ENCODE measurements around the gene TPRG1.
A peak's percentile ranks its signal among the peaks of the same experiment; 100 is the strongest.

The TPRG1 gene

GRCh38 chr3:189262746-189263145, 91.0 kb downstream of the TPRG1 start:
- Histone ChIP-seq H3K27ac (ENCODE audit: low read depth, low read length, severe bottlenecking) (no peak overlapping the region), H3K36me3 (ENCODE audit: control insufficient read depth, insufficient read depth, low read length) (no peaks in the 10 kb centered on the region), H3K4me1 (ENCODE audit: control insufficient read depth, insufficient read depth, low read length, poor library complexity, severe bottlenecking) (no peaks in the 10 kb centered on the region), H3K9me3 (ENCODE audit: control insufficient read depth, low read length) (no peaks in the 10 kb centered on the region), H3K4me3 (ENCODE audit: extremely low read depth, insufficient read depth, low read length, poor library complexity, severe bottlenecking) (no peak overlapping the region)
- WGBS, 2 experiments (ENCODE audit: insufficient coverage in 2 of 2): 78% methylated on average over 3 of the region's 3 CpGs; no CpG with 5 or more reads in 1 of the 2 experiments

- Histone ChIP-seq H3K9me3 (ENCODE audit: control insufficient read depth, low read length) (no peaks in the 10 kb centered on the region), H3K27ac (ENCODE audit: low read depth, low read length, severe bottlenecking) (no peak overlapping the region), H3K4me3 (ENCODE audit: extremely low read depth, insufficient read depth, low read length, poor library complexity, severe bottlenecking) (no peak overlapping the region), H3K36me3 (ENCODE audit: control insufficient read depth, insufficient read depth, low read length) (no peaks in the 10 kb centered on the region), H3K4me1 (ENCODE audit: control insufficient read depth, insufficient read depth, low read length, poor library complexity, severe bottlenecking) (no peaks in the 10 kb centered on the region)
- WGBS, 2 experiments (ENCODE audit: insufficient coverage in 2 of 2): 79 to 100% methylated on average over 4 of the region's 7 CpGs
Observed at GRCh38 chr3:189267981-189268613, 96.3 kb downstream of the TPRG1 start.

DNA sequence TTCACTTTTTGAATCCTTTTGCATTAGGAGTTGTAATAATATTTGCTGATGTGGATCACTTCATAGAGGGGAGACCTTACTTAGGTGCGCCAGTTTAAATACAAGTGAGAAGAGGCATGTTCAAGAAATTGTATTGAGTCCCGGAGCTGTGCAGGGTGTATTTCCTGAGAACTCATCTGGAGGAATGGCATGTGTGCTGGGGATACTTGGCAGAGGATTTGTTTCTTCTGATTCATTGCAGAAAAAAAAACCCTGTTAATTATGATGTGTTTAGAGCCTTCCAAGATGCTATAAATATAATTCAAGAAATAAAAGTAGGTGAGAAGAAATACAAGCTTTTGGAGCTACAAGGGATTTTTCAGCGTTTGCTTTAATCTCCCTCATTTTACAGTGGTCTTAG, 97.6 kb downstream of the TPRG1 start:
- 93 to 100% methylated on average over 2 of the region's 3 CpGs for WGBS, 2 experiments (ENCODE audit: insufficient coverage in 2 of 2)
- no peaks in the 10 kb centered on the region for H3K4me1 ChIP-seq (ENCODE audit: control insufficient read depth, insufficient read depth, low read length, poor library complexity, severe bottlenecking)
- H3K9me3 ChIP-seq (ENCODE audit: control insufficient read depth, low read length): no peaks in the 10 kb centered on the region
- H3K36me3 ChIP-seq (ENCODE audit: control insufficient read depth, insufficient read depth, low read length): no peaks in the 10 kb centered on the region
- no peak overlapping the region for H3K27ac ChIP-seq (ENCODE audit: low read depth, low read length, severe bottlenecking)
- no peak overlapping the region for H3K4me3 ChIP-seq (ENCODE audit: extremely low read depth, insufficient read depth, low read length, poor library complexity, severe bottlenecking)

DNA sequence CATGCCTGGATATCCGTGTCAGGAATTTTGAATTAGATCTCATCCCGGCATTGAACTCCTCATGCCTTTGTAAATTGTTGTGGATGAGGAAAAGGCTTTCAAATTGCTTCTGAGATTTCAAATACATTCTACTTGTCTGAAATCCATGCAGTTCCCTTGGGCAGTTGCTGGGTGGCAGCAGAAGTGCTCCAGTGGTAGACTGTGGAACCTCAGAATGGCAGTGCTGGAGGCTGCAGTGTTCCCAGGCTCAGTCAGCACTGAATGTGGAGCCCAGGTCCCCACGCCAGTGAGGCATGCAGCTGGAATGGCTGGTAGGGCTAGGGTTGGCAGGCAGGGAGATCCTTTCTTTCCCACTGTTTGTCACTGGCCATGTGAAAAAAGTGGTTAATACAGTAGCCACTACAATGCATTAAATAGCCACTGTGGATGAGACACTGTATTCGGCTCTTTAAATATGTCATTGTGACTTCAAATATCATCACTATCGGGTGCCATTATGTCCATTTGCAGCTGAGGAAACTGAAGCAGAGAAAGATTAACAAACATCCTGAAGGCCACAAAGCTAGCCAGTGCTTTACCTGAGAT, 98.6 kb downstream of the TPRG1 start:
- no peaks in the 10 kb centered on the region for H3K4me1 ChIP-seq (ENCODE audit: control insufficient read depth, insufficient read depth, low read length, poor library complexity, severe bottlenecking)
- no peaks in the 10 kb centered on the region for H3K9me3 ChIP-seq (ENCODE audit: control insufficient read depth, low read length)
- WGBS, 2 experiments (ENCODE audit: insufficient coverage in 2 of 2): 80 to 87% methylated on average over 1 to 4 of the region's 5 CpGs
- no peak overlapping the region for H3K27ac ChIP-seq (ENCODE audit: low read depth, low read length, severe bottlenecking)
- H3K4me3 ChIP-seq (ENCODE audit: extremely low read depth, insufficient read depth, low read length, poor library complexity, severe bottlenecking): no peak overlapping the region
- H3K36me3 ChIP-seq (ENCODE audit: control insufficient read depth, insufficient read depth, low read length): no peaks in the 10 kb centered on the region

DNA sequence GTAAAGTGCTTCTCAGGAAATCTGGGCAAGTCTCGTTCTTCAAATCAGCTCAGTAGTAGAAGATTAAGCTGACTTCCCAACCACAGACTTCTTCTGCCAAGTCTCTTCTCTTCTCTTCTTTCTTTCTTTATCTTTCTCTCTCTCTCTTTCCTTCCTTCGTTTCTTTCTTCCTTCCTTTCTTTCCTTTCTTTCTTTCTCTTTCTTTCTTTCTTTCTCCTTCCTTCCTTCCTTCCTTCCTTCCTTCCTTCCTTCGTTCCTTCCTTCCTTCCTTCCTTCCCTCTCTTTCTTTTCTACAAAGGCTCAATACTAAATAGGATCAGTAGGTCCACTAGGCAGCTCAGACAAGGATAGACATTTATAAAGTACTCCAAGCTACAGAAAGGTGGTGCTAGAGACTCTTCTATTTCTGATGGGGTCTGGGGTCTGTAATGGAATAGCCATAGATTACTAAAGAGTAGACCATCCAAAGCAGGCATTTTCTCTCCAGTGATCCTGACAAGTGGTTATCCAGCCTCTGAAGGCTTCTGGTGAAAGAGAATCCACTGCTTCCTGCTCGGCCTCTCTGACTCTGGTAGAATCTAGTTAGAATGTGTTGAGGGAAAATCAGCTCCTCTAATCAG, 100.8 kb downstream of the TPRG1 start:
- 72 to 88% methylated on average over 2 to 3 of the region's 4 CpGs for WGBS, 2 experiments (ENCODE audit: insufficient coverage in 2 of 2)
- H3K4me3 ChIP-seq (ENCODE audit: extremely low read depth, insufficient read depth, low read length, poor library complexity, severe bottlenecking): no peak overlapping the region
- no peaks in the 10 kb centered on the region for H3K9me3 ChIP-seq (ENCODE audit: control insufficient read depth, low read length)
- no peak overlapping the region for H3K27ac ChIP-seq (ENCODE audit: low read depth, low read length, severe bottlenecking)
- H3K4me1 ChIP-seq (ENCODE audit: control insufficient read depth, insufficient read depth, low read length, poor library complexity, severe bottlenecking): peaks cover 8% of the 10 kb centered on the region
- H3K36me3 ChIP-seq (ENCODE audit: control insufficient read depth, insufficient read depth, low read length): no peaks in the 10 kb centered on the region

- no CpG with 5 or more reads among the region's 1 CpG for WGBS, 2 experiments (ENCODE audit: insufficient coverage in 2 of 2)
- Histone ChIP-seq H3K4me1 (ENCODE audit: control insufficient read depth, insufficient read depth, low read length, poor library complexity, severe bottlenecking) (peaks cover 8% of the 10 kb centered on the region), H3K27ac (ENCODE audit: low read depth, low read length, severe bottlenecking) (no peak overlapping the region), H3K9me3 (ENCODE audit: control insufficient read depth, low read length) (no peaks in the 10 kb centered on the region), H3K4me3 (ENCODE audit: extremely low read depth, insufficient read depth, low read length, poor library complexity, severe bottlenecking) (no peak overlapping the region), H3K36me3 (ENCODE audit: control insufficient read depth, insufficient read depth, low read length) (no peaks in the 10 kb centered on the region)
Observed at GRCh38 chr3:189273736-189274135, 102.0 kb downstream of the TPRG1 start.

- H3K4me1 ChIP-seq (ENCODE audit: control insufficient read depth, insufficient read depth, low read length, poor library complexity, severe bottlenecking): peaks cover 8% of the 10 kb centered on the region
- no peak overlapping the region for H3K4me3 ChIP-seq (ENCODE audit: extremely low read depth, insufficient read depth, low read length, poor library complexity, severe bottlenecking)
- no peaks in the 10 kb centered on the region for H3K9me3 ChIP-seq (ENCODE audit: control insufficient read depth, low read length)
- H3K27ac ChIP-seq (ENCODE audit: low read depth, low read length, severe bottlenecking): no peak overlapping the region
- H3K36me3 ChIP-seq (ENCODE audit: control insufficient read depth, insufficient read depth, low read length): no peaks in the 10 kb centered on the region
- 92 to 93% methylated on average over 2 of the region's 2 CpGs for WGBS, 2 experiments (ENCODE audit: insufficient coverage in 2 of 2)
Observed at GRCh38 chr3:189275182-189275581, 103.4 kb downstream of the TPRG1 start.

DNA sequence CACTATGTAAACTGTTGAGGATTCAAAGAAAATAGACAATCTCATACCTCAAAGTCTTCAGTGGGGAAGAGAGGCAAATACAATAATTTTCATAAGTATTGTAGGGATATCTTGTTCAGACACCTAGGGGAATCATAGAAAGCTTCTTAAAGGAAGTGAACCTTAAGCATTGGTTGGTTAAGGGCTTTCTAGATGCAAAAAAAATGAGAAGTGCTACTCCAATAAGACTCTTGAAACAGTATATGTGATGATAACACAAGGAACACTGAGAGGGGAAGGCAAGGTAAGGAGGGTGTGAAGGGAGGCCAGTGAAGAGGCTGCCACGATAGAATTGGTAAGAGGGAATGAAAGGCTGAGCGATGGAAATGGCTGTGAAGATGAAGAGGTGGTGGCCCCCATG, 104.1 kb downstream of the TPRG1 start:
- H3K36me3 ChIP-seq (ENCODE audit: control insufficient read depth, insufficient read depth, low read length): no peaks in the 10 kb centered on the region
- no peak overlapping the region for H3K27ac ChIP-seq (ENCODE audit: low read depth, low read length, severe bottlenecking)
- peaks cover 8% of the 10 kb centered on the region for H3K4me1 ChIP-seq (ENCODE audit: control insufficient read depth, insufficient read depth, low read length, poor library complexity, severe bottlenecking)
- no peaks in the 10 kb centered on the region for H3K9me3 ChIP-seq (ENCODE audit: control insufficient read depth, low read length)
- H3K4me3 ChIP-seq (ENCODE audit: extremely low read depth, insufficient read depth, low read length, poor library complexity, severe bottlenecking): no peak overlapping the region
- WGBS, 2 experiments (ENCODE audit: insufficient coverage in 2 of 2): 91 to 97% methylated on average over 2 of the region's 2 CpGs

GRCh38 chr3:189276444-189277219, 104.9 kb downstream of the TPRG1 start:
- Histone ChIP-seq H3K4me3 (ENCODE audit: extremely low read depth, insufficient read depth, low read length, poor library complexity, severe bottlenecking) (no peak overlapping the region), H3K27ac (ENCODE audit: low read depth, low read length, severe bottlenecking) (peak overlapping the region; percentile 50), H3K36me3 (ENCODE audit: control insufficient read depth, insufficient read depth, low read length) (no peaks in the 10 kb centered on the region), H3K4me1 (ENCODE audit: control insufficient read depth, insufficient read depth, low read length, poor library complexity, severe bottlenecking) (peaks cover 8% of the 10 kb centered on the region), H3K9me3 (ENCODE audit: control insufficient read depth, low read length) (no peaks in the 10 kb centered on the region)
- WGBS, 2 experiments (ENCODE audit: insufficient coverage in 2 of 2): no CpG with 5 or more reads among the region's 5 CpGs

DNA sequence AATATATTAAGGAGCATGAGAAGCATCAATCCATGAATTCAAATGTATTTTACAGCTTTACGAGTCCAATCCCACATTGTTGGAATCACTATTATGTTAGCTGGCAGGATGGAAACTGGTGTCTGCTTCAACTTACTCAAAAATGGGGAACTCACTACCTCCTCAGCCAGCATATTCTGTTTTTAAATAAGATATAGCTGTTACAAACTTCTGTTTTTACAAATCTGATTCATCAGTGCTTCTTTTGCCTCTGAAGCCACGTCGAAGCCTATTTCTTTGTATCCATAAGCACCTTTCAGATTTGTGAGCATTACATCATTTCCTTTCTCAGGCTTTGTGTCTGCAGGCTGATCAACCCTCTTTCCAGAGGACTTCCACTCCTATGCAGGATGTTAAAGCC, 105.9 kb downstream of the TPRG1 start:
- H3K4me1 ChIP-seq (ENCODE audit: control insufficient read depth, insufficient read depth, low read length, poor library complexity, severe bottlenecking): peaks cover 8% of the 10 kb centered on the region
- H3K9me3 ChIP-seq (ENCODE audit: control insufficient read depth, low read length): no peaks in the 10 kb centered on the region
- no peaks in the 10 kb centered on the region for H3K36me3 ChIP-seq (ENCODE audit: control insufficient read depth, insufficient read depth, low read length)
- H3K4me3 ChIP-seq (ENCODE audit: extremely low read depth, insufficient read depth, low read length, poor library complexity, severe bottlenecking): no peak overlapping the region
- H3K27ac ChIP-seq (ENCODE audit: low read depth, low read length, severe bottlenecking): peak overlapping the region; percentile 17
- 91 to 100% methylated on average over 2 of the region's 3 CpGs for WGBS, 2 experiments (ENCODE audit: insufficient coverage in 2 of 2)
